Keratinocyte (primary cell): ENCODE measurements around the gene CMPK2.

ENCODE experiments used
- EZH2 ChIP-seq: IDR thresholded peaks from one replicate; pipeline ENCODE4 v1.6.1; 2012; ENCODE audit warnings: inconsistent platforms, mild to moderate bottlenecking, low read length, moderate library complexity
- TF ChIP-seq, protein P1 (sequence below), 3 experiments: IDR thresholded peaks in 1 of 3; conservative IDR thresholded peaks in 1 of 3; optimal IDR thresholded peaks in 1 of 3; 2 replicates in 2 of 3; 3 replicates in 1 of 3; pipeline versions ENCODE3 to v1.5.1; 2011; ENCODE audit warnings: low read length in 3 of 3, mild to moderate bottlenecking in 3 of 3, moderate library complexity in 2 of 3, control low read depth in 1 of 3, inconsistent platforms in 1 of 3; ENCODE audit not compliant: insufficient read depth in 2 of 3; ENCODE audit errors: extremely low read depth in 1 of 3

DNA sequence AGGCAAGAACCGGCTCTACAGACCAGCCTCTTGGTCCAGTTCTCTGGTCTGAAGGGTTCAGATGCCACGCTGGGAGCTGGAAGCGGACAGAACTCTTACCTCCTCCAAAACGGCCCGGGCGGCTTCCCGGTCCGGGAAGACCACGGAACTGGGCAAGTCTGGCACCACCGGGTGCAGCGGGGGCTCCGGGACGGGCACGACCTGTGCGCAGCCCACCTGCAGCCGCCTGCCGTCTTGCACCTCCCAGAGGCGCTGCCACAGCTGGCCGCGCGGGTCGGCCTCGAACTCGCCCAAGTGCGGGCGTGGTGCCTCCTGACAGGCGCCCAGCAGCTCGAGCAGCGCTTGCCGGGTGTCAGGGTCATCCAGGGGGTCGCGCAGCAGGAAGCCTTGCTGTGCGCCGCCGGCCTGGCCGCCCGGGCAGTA lies 773 bp downstream of the CMPK2 start:
- TF ChIP-seq, protein P1, sequence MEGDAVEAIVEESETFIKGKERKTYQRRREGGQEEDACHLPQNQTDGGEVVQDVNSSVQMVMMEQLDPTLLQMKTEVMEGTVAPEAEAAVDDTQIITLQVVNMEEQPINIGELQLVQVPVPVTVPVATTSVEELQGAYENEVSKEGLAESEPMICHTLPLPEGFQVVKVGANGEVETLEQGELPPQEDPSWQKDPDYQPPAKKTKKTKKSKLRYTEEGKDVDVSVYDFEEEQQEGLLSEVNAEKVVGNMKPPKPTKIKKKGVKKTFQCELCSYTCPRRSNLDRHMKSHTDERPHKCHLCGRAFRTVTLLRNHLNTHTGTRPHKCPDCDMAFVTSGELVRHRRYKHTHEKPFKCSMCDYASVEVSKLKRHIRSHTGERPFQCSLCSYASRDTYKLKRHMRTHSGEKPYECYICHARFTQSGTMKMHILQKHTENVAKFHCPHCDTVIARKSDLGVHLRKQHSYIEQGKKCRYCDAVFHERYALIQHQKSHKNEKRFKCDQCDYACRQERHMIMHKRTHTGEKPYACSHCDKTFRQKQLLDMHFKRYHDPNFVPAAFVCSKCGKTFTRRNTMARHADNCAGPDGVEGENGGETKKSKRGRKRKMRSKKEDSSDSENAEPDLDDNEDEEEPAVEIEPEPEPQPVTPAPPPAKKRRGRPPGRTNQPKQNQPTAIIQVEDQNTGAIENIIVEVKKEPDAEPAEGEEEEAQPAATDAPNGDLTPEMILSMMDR (optimal IDR thresholded peaks at IDR 0.05 in 1 of 3, IDR thresholded peaks at IDR 0.05 in 1 of 3, conservative IDR thresholded peaks at IDR 0.05 in 1 of 3; ENCODE audit: extremely low read depth in 1 of 3, insufficient read depth in 2 of 3, low read length in 3 of 3) = no peak
- TF ChIP-seq EZH2 = no peak
